Spleen (tissue), 11 donors: ENCODE data around the gene MEFV. TPM values are rescaled to one million over a fixed set of nuclear protein-coding genes. Genes with fewer than 3 reads are reported as not detected.

ENCODE experiments used
- DNase-seq: peaks from one replicate; pipeline ENCODE4 v3.0.0-alpha.2; 2020
- H3K27ac ChIP-seq, 8 donors: fragments of 200-600 bp; sonication (generic) in 7 of 8; 1 replicate in 4 of 8; 2 replicates in 4 of 8; pipeline versions ENCODE4 v1.5.0 to v1.8.0; 2016 to 2021; ENCODE audit warnings: inconsistent platforms in 4 of 8, mild to moderate bottlenecking in 4 of 8, moderate library complexity in 1 of 8
- H3K27me3 ChIP-seq, 7 donors: fragments of 200-600 bp; sonication (generic) in 6 of 7; replicated peaks in 1 of 7; 1 replicate in 4 of 7; 2 replicates in 3 of 7; pipeline versions ENCODE4 v1.5.0 to v1.8.0; 2016 to 2021; ENCODE audit warnings: inconsistent platforms in 3 of 7, mild to moderate bottlenecking in 1 of 7
- H3K36me3 ChIP-seq, 6 donors: fragments of 200-600 bp; sonication (generic) in 5 of 6; 1 replicate in 4 of 6; 2 replicates in 2 of 6; pipeline versions ENCODE4 v1.5.0 to v1.8.0; 2016 to 2021; ENCODE audit warnings: inconsistent platforms in 2 of 6
- H3K4me1 ChIP-seq, 6 donors: fragments of 200-600 bp; sonication (generic) in 5 of 6; 1 replicate in 3 of 6; 2 replicates in 3 of 6; pipeline versions ENCODE4 v1.5.0 to v1.8.0; 2016 to 2021; ENCODE audit warnings: inconsistent platforms in 3 of 6
- H3K4me3 ChIP-seq, 8 donors: fragments of 200-600 bp; sonication (generic) in 7 of 8; 1 replicate in 4 of 8; 2 replicates in 4 of 8; pipeline versions ENCODE4 v1.5.0 to v1.8.0; 2016 to 2021; ENCODE audit warnings: inconsistent platforms in 4 of 8, mild to moderate bottlenecking in 4 of 8, moderate library complexity in 2 of 8
- H3K9me3 ChIP-seq, 8 donors: fragments of 200-600 bp; sonication (generic) in 7 of 8; 1 replicate in 4 of 8; 2 replicates in 4 of 8; pipeline versions ENCODE4 v1.5.0 to v1.8.0; 2016 to 2021; ENCODE audit warnings: inconsistent platforms in 4 of 8
- CTCF ChIP-seq, 11 experiments: fragments of 200-600 bp in 7 of 11; fragments of 450-650 bp in 4 of 11; sonication (generic) in 4 of 11; IDR thresholded peaks in 8 of 11; conservative IDR thresholded peaks in 3 of 11; 1 replicate in 7 of 11; 2 replicates in 4 of 11; pipeline versions ENCODE4 v1.4.0 to v1.8.0; 2016 to 2021; ENCODE audit warnings: antibody characterized with exemption in 11 of 11, inconsistent platforms in 4 of 11, mild to moderate bottlenecking in 1 of 11
- POLR2A ChIP-seq, 3 donors: fragments of 450-650 bp; IDR thresholded peaks; one replicate each; pipeline ENCODE4 v1.5.1; 2017; ENCODE audit warnings: antibody characterized with exemption in 3 of 3, mild to moderate bottlenecking in 1 of 3
- POLR2AphosphoS5 ChIP-seq, 3 donors: sonication (generic); formaldehyde crosslinking; IDR thresholded peaks; one replicate each; pipeline ENCODE4 v1.5.1; 2017; ENCODE audit warnings: antibody characterized with exemption in 3 of 3
- WGBS, 5 donors: extraction: QIAGEN DNeasy Blood & Tissue Kit in 3 of 5; methylation state at CpG; one replicate each; pipeline versions ENCODE4 v1.1.5 to v1.1.7; 2013 to 2018; 5-methylcytosine and 5-hydroxymethylcytosine counted together
- intact Hi-C: fragments of 100-400 bp; cut with DNase I; formaldehyde crosslinking; loops from one replicate; pipeline ENCODE4 v1.15.0; 2023; ENCODE audit warnings: low total_unique reads
- polyA plus RNA-seq, 3 donors: library from polyadenylated mRNA; stranded (reverse); fragments of 200-250 nt; gene quantifications; one replicate each; pipeline ENCODE4 v1.2.1, GENCODE V29; 2013
- total RNA-seq, 7 donors: library from RNA; depleted of rRNA in 3 of 7; stranded (reverse); fragments of >200 nt in 3 of 7; fragmentation: NEBNext Ultra II Directional in 4 of 7; extraction: Animal tissue kit (Norgen Biotek cat#: 25700) in 4 of 7; gene quantifications; one replicate each; pipeline versions ENCODE4 v1.1.0 to v1.2.1, GENCODE V29; 2016 to 2021
- donor health status: healthy with polysubstance abuse.
- donor health status: DM: no; HTN: no; CAD: no; lungs with moderate emphysema.
- donor health status: DM: no; HTN: no; CAD: no.
- donor health status: Bipolar disorder and iron deficiency.
- donor health status: healthy.
- donor health status: DM: no; HTN: no; CAD: no.
- donor health status: DM: yes; HTN: yes; CAD: no.

Gene MEFV
- total and polyA plus RNA-seq, 10 donors = 0.39 to 61.1 (median 19.6) TPM

GRCh38 chr16:3193221-3194212 is 62.9 kb downstream of the MEFV start:
- Histone ChIP-seq H3K4me1 (peaks cover 12 to 30% (median 22%) of the 10 kb centered on the region in 6 donors), H3K9me3 (peaks cover 0 to 22% (median 0%) of the 10 kb centered on the region in 8 donors), H3K27me3 (peaks cover 25 to 94% (median 84%) of the 10 kb centered on the region in 7 donors), H3K27ac (no peak overlapping the region), H3K36me3 (no peaks in the 10 kb centered on the region), H3K4me3 (no peak overlapping the region)
- no peak for DNase-seq
- intact Hi-C loops = no loop called here
- TF ChIP-seq CTCF (IDR thresholded peaks at IDR 0.05 in 8 of 11, conservative IDR thresholded peaks at IDR 0.05 in 3 of 11) = no peak
- TF ChIP-seq POLR2AphosphoS5 (IDR thresholded peaks at IDR 0.05) = no peak
- no peak for TF ChIP-seq POLR2A (IDR thresholded peaks at IDR 0.05)
- WGBS, 5 donors = 64 to 75% (median 68%) methylated on average over 49 of the region's 49 CpGs

- H3K27me3 ChIP-seq = peaks cover 25 to 98% (median 94%) of the 10 kb centered on the region in 7 donors
- peaks cover 0 to 22% (median 0%) of the 10 kb centered on the region in 8 donors for H3K9me3 ChIP-seq
- no peak overlapping the region for H3K27ac ChIP-seq
- WGBS, 5 donors = 32 to 52% (median 40%) methylated on average over 20 to 36 of the region's 36 CpGs
- intact Hi-C loops = no loop called here
- H3K36me3 ChIP-seq = no peaks in the 10 kb centered on the region
- no peak for DNase-seq
- no peak for TF ChIP-seq POLR2A (IDR thresholded peaks at IDR 0.05)
- no peak overlapping the region for H3K4me3 ChIP-seq
- H3K4me1 ChIP-seq = peaks cover 17 to 39% (median 28%) of the 10 kb centered on the region in 6 donors
Measured at GRCh38 chr16:3192476-3193019, 63.9 kb downstream of the MEFV start.

Other genes with a start within 250 kb of the MEFV start
- 1 to 10 TPM in 2 of 7 donors, under 1 TPM in 5; 0.24 to 1.7 (median 0.56) TPM for gene CLDN9, start 243.7 kb downstream of the MEFV start, total RNA-seq
- under 1 TPM; 0.06 to 0.37 (median 0.16) TPM for gene CLDN9, start 243.7 kb downstream of the MEFV start, polyA plus RNA-seq
- gene CLDN6, start 238.4 kb downstream of the MEFV start, total RNA-seq = not detected
- gene CLDN6, start 238.4 kb downstream of the MEFV start, polyA plus RNA-seq = not detected
- gene TNFRSF12A, start 236.3 kb downstream of the MEFV start, total RNA-seq = 10 to 100 TPM in 3 of 7 donors, 1 to 10 TPM in 4; 2.0 to 26.1 (median 7.5) TPM
- gene TNFRSF12A, start 236.3 kb downstream of the MEFV start, polyA plus RNA-seq = 10 to 100 TPM in 1 of 3 donors, 1 to 10 TPM in 2; 7.7 to 16.5 (median 8.3) TPM
- 10 to 100 TPM; 15.5 to 30.8 (median 21.6) TPM for gene HCFC1R1, start 232.7 kb downstream of the MEFV start, total RNA-seq
- gene HCFC1R1, start 232.7 kb downstream of the MEFV start, polyA plus RNA-seq = 10 to 100 TPM; 60.5 to 74.5 (median 62.8) TPM
- 10 to 100 TPM; 19.3 to 30.4 (median 26.3) TPM for gene THOC6, start 232.6 kb downstream of the MEFV start, total RNA-seq
- gene THOC6, start 232.6 kb downstream of the MEFV start, polyA plus RNA-seq = 10 to 100 TPM; 40.7 to 57.2 (median 41.0) TPM
- gene BICDL2, start 219.7 kb downstream of the MEFV start, total RNA-seq = under 1 TPM in 4 of 7 donors, not detected in 3; 0.30 to 0.77 (median 0.32) TPM
- gene BICDL2, start 219.7 kb downstream of the MEFV start, polyA plus RNA-seq = under 1 TPM; 0.03 to 0.22 (median 0.15) TPM
- gene MMP25, start 210.1 kb downstream of the MEFV start, total RNA-seq = 100 to 1,000 TPM in 4 of 7 donors, 10 to 100 TPM in 3; 24.3 to 282 (median 113) TPM
- 10 to 100 TPM in 2 of 3 donors, 1 to 10 TPM in 1; 2.7 to 45.0 (median 41.9) TPM for gene MMP25, start 210.1 kb downstream of the MEFV start, polyA plus RNA-seq
- gene IL32, start 191.0 kb downstream of the MEFV start, total RNA-seq = 100 to 1,000 TPM; 171 to 414 (median 309) TPM
- gene IL32, start 191.0 kb downstream of the MEFV start, polyA plus RNA-seq = 100 to 1,000 TPM; 256 to 624 (median 277) TPM
- gene ZSCAN10, start 157.3 kb downstream of the MEFV start, total RNA-seq = under 1 TPM in 1 of 7 donors, not detected in 6; 0.85 TPM
- under 1 TPM in 2 of 3 donors, not detected in 1; 0.02 to 0.06 TPM for gene ZSCAN10, start 157.3 kb downstream of the MEFV start, polyA plus RNA-seq
- 10 to 100 TPM in 1 of 7 donors, 1 to 10 TPM in 6; 4.1 to 10.4 (median 5.3) TPM for gene ZNF205, start 144.0 kb downstream of the MEFV start, total RNA-seq
- gene ZNF205, start 144.0 kb downstream of the MEFV start, polyA plus RNA-seq = 10 to 100 TPM in 1 of 3 donors, 1 to 10 TPM in 2; 3.5 to 14.2 (median 6.9) TPM
- gene ZNF213, start 121.6 kb downstream of the MEFV start, total RNA-seq = 10 to 100 TPM in 1 of 7 donors, 1 to 10 TPM in 6; 6.8 to 11.4 (median 7.9) TPM
- gene ZNF213, start 121.6 kb downstream of the MEFV start, polyA plus RNA-seq = 1 to 10 TPM; 2.4 to 5.9 (median 2.9) TPM
- not detected for gene OR1F1, start 68.4 kb downstream of the MEFV start, total RNA-seq
- gene OR1F1, start 68.4 kb downstream of the MEFV start, polyA plus RNA-seq = not detected
- 10 to 100 TPM; 14.2 to 24.4 (median 15.4) TPM for gene ZNF200, start 21.5 kb downstream of the MEFV start, total RNA-seq
- 1 to 10 TPM; 4.2 to 6.3 (median 4.8) TPM for gene ZNF200, start 21.5 kb downstream of the MEFV start, polyA plus RNA-seq
- 10 to 100 TPM; 27.8 to 51.9 (median 39.1) TPM for gene ZNF263, start 26.9 kb upstream of the MEFV start, total RNA-seq
- 10 to 100 TPM; 16.0 to 21.6 (median 19.8) TPM for gene ZNF263, start 26.9 kb upstream of the MEFV start, polyA plus RNA-seq
- gene TIGD7, start 48.8 kb upstream of the MEFV start, total RNA-seq = 10 to 100 TPM in 2 of 7 donors, 1 to 10 TPM in 5; 5.8 to 12.0 (median 9.2) TPM
- gene TIGD7, start 48.8 kb upstream of the MEFV start, polyA plus RNA-seq = 1 to 10 TPM; 3.6 to 3.8 (median 3.7) TPM
- 10 to 100 TPM; 29.7 to 48.2 (median 42.5) TPM for gene ZNF75A, start 48.9 kb upstream of the MEFV start, total RNA-seq
- 10 to 100 TPM; 17.1 to 30.1 (median 24.2) TPM for gene ZNF75A, start 48.9 kb upstream of the MEFV start, polyA plus RNA-seq
- under 1 TPM in 3 of 7 donors, not detected in 4; 0.33 to 0.60 (median 0.37) TPM for gene OR2C1, start 99.3 kb upstream of the MEFV start, total RNA-seq
- under 1 TPM in 2 of 3 donors, not detected in 1; 0.08 to 0.22 TPM for gene OR2C1, start 99.3 kb upstream of the MEFV start, polyA plus RNA-seq
- 10 to 100 TPM; 11.4 to 20.7 (median 17.4) TPM for gene ZSCAN32, start 144.4 kb upstream of the MEFV start, total RNA-seq
- 1 to 10 TPM; 8.5 to 9.8 (median 9.7) TPM for gene ZSCAN32, start 144.4 kb upstream of the MEFV start, polyA plus RNA-seq
- 10 to 100 TPM in 5 of 7 donors, 1 to 10 TPM in 2; 8.1 to 16.1 (median 12.5) TPM for gene ZNF174, start 144.6 kb upstream of the MEFV start, total RNA-seq
- 1 to 10 TPM; 3.0 to 5.9 (median 5.6) TPM for gene ZNF174, start 144.6 kb upstream of the MEFV start, polyA plus RNA-seq
- 1 to 10 TPM; 2.4 to 4.6 (median 3.7) TPM for gene ZNF597, start 186.9 kb upstream of the MEFV start, total RNA-seq
- gene ZNF597, start 186.9 kb upstream of the MEFV start, polyA plus RNA-seq = 1 to 10 TPM in 2 of 3 donors, under 1 TPM in 1; 0.78 to 1.3 (median 1.2) TPM
- 10 to 100 TPM; 35.0 to 85.9 (median 51.2) TPM for gene NAA60, start 187.0 kb upstream of the MEFV start, total RNA-seq
- gene NAA60, start 187.0 kb upstream of the MEFV start, polyA plus RNA-seq = 10 to 100 TPM; 27.2 to 40.3 (median 33.8) TPM
- gene C16orf90, start 238.9 kb upstream of the MEFV start, total RNA-seq = not detected
- gene C16orf90, start 238.9 kb upstream of the MEFV start, polyA plus RNA-seq = not detected
- gene CLUAP1, start 244.4 kb upstream of the MEFV start, total RNA-seq = 10 to 100 TPM in 6 of 7 donors, 1 to 10 TPM in 1; 9.8 to 19.7 (median 14.9) TPM
- gene CLUAP1, start 244.4 kb upstream of the MEFV start, polyA plus RNA-seq = 1 to 10 TPM; 4.0 to 9.2 (median 9.0) TPM